ENCODE results near the gene HLA-DOA. TPM values are rescaled to one million over a fixed set of nuclear protein-coding genes. Genes with fewer than 3 reads are reported as not detected.

The HLA-DOA gene
- total RNA-seq, 1 donor from 2014 or later = 0.48 TPM

- Mint-ChIP-seq H3K4me1 (ENCODE audit: low read depth, unreplicated experiment) (no peaks in the 10 kb centered on the region), H3K36me3 (ENCODE audit: low read depth, unreplicated experiment) (no peaks in the 10 kb centered on the region), H3K27ac (ENCODE audit: unreplicated experiment) (no peak overlapping the region), H3K4me3 (ENCODE audit: unreplicated experiment) (no peak overlapping the region), H3K9me3 (ENCODE audit: unreplicated experiment) (peaks cover 7% of the 10 kb centered on the region), H3K27me3 (ENCODE audit: low read depth, unreplicated experiment) (peaks cover 17% of the 10 kb centered on the region)
- Histone ChIP-seq H3K79me2 (ENCODE audit: insufficient read depth, low read length) (no peaks in the 10 kb centered on the region), H3K4me2 (ENCODE audit: low read length) (no peak overlapping the region), H3K9ac (ENCODE audit: low read length) (no peak overlapping the region), H3K9me3 (ENCODE audit: insufficient read depth, low read depth, low read length) (no peaks in the 10 kb centered on the region), H2AFZ (ENCODE audit: low read depth, low read length) (no peak overlapping the region), H3K4me3 (ENCODE audit: insufficient read depth, low read depth, low read length) (no peak overlapping the region), H3K36me3 (ENCODE audit: insufficient read depth, low read length) (no peaks in the 10 kb centered on the region), H3K27ac (ENCODE audit: low read depth, low read length) (no peak overlapping the region), H3K27me3 (ENCODE audit: insufficient read depth, low read length) (peaks cover 45% of the 10 kb centered on the region), H3K4me1 (ENCODE audit: insufficient read depth, low read length) (no peaks in the 10 kb centered on the region), H4K20me1 (ENCODE audit: insufficient read depth, low read length) (no peaks in the 10 kb centered on the region)
- FAIRE-seq (no peak), DNase-seq (ENCODE audit: low read depth) (peak; percentile 3)
- TF ChIP-seq, protein P1, sequence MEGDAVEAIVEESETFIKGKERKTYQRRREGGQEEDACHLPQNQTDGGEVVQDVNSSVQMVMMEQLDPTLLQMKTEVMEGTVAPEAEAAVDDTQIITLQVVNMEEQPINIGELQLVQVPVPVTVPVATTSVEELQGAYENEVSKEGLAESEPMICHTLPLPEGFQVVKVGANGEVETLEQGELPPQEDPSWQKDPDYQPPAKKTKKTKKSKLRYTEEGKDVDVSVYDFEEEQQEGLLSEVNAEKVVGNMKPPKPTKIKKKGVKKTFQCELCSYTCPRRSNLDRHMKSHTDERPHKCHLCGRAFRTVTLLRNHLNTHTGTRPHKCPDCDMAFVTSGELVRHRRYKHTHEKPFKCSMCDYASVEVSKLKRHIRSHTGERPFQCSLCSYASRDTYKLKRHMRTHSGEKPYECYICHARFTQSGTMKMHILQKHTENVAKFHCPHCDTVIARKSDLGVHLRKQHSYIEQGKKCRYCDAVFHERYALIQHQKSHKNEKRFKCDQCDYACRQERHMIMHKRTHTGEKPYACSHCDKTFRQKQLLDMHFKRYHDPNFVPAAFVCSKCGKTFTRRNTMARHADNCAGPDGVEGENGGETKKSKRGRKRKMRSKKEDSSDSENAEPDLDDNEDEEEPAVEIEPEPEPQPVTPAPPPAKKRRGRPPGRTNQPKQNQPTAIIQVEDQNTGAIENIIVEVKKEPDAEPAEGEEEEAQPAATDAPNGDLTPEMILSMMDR (IDR thresholded peaks at IDR 0.05; ENCODE audit: insufficient read depth, low read depth, low read length) = no peak
- no peak for TF ChIP-seq EZH2 (IDR thresholded peaks at IDR 0.05; ENCODE audit: insufficient read depth, low read length)
Observed at GRCh38 chr6:33053230-33053629, 43.8 kb upstream of the HLA-DOA start.

DNA sequence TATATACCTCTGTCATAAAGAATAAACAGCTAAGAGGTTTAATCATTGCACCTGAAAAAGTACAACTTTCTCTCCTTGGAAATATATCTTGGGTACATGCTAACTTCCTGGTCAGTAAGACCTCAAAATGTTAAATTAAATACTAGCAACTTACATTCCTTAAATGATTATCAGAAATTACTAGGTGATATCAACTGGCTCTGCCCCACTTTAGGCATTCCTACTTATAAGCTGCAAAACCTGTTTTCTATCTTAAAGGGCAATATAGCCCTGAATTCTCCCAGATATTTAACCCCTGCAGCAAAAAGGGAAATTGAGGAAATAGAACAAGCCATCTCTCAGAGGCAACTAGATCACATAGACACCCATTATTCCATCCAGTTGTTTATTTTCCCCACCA lies 43.2 kb upstream of the HLA-DOA start:
- H3K27ac ChIP-seq (ENCODE audit: low read depth, low read length) = no peak overlapping the region
- Mint-ChIP-seq H3K27me3 (ENCODE audit: low read depth, unreplicated experiment) (peaks cover 15% of the 10 kb centered on the region), H3K4me1 (ENCODE audit: low read depth, unreplicated experiment) (no peaks in the 10 kb centered on the region), H3K9me3 (ENCODE audit: unreplicated experiment) (peaks cover 9% of the 10 kb centered on the region), H3K27ac (ENCODE audit: unreplicated experiment) (no peak overlapping the region), H3K4me3 (ENCODE audit: unreplicated experiment) (no peak overlapping the region), H3K36me3 (ENCODE audit: low read depth, unreplicated experiment) (no peaks in the 10 kb centered on the region)
- no peaks in the 10 kb centered on the region for H3K9me3 ChIP-seq (ENCODE audit: insufficient read depth, low read depth, low read length)
- no peaks in the 10 kb centered on the region for H3K4me1 ChIP-seq (ENCODE audit: insufficient read depth, low read length)
- H3K4me2 ChIP-seq (ENCODE audit: low read length) = no peak overlapping the region
- H3K27me3 ChIP-seq (ENCODE audit: insufficient read depth, low read length) = peaks cover 41% of the 10 kb centered on the region
- DNase-seq (ENCODE audit: low read depth) (no peak), FAIRE-seq (no peak)
- H3K36me3 ChIP-seq (ENCODE audit: insufficient read depth, low read length) = no peaks in the 10 kb centered on the region
- H4K20me1 ChIP-seq (ENCODE audit: insufficient read depth, low read length) = no peaks in the 10 kb centered on the region
- no peak for TF ChIP-seq EZH2 (IDR thresholded peaks at IDR 0.05; ENCODE audit: insufficient read depth, low read length)
- TF ChIP-seq, protein P1 (IDR thresholded peaks at IDR 0.05; ENCODE audit: insufficient read depth, low read depth, low read length) = no peak
- H3K79me2 ChIP-seq (ENCODE audit: insufficient read depth, low read length) = no peaks in the 10 kb centered on the region
- H3K4me3 ChIP-seq (ENCODE audit: insufficient read depth, low read depth, low read length) = no peak overlapping the region
- H2AFZ ChIP-seq (ENCODE audit: low read depth, low read length) = no peak overlapping the region
- no peak overlapping the region for H3K9ac ChIP-seq (ENCODE audit: low read length)

DNA sequence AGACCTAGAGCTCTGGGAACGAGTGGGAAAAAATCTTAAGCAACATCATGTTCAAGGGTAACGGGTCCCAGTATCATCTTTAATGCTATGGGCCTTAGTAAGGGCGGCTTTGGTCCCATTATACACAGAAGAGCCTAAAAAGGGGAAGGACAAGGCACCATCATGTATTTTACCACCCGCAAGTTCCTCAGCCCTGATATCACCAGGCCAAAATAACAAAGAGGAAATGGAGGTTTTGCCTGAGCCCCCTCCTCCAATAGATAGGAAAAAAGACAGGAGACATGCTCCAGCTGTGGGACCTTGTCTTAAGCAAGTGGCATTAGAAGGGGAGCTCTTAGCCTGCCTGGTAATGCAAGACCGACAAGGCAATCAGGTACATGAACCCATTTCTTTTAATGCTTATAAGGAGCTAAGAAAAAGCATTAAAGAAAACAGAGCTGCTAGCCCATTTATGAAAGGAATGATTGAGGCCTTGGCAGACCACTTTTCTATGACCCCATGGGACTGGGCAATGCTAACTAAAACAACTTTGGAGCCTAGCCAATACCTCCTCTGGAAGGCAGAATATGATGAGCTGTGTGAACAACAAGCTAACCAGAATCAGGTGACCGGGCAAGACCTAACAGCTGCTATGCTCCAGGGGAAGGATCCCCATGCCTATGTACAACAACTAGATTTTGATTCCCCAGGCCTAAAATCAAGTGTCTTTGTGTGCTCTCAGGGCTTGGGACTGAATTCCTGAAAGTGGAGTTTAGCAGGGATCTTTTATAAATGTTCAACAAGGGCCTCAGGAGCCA lies 40.8 kb upstream of the HLA-DOA start:
- no peaks in the 10 kb centered on the region for H3K9me3 ChIP-seq (ENCODE audit: insufficient read depth, low read depth, low read length)
- peaks cover 30% of the 10 kb centered on the region for H3K27me3 ChIP-seq (ENCODE audit: insufficient read depth, low read length)
- Mint-ChIP-seq H3K27ac (ENCODE audit: unreplicated experiment) (no peak overlapping the region), H3K4me1 (ENCODE audit: low read depth, unreplicated experiment) (no peaks in the 10 kb centered on the region), H3K27me3 (ENCODE audit: low read depth, unreplicated experiment) (peaks cover 7% of the 10 kb centered on the region), H3K9me3 (ENCODE audit: unreplicated experiment) (peaks cover 12% of the 10 kb centered on the region), H3K4me3 (ENCODE audit: unreplicated experiment) (no peak overlapping the region), H3K36me3 (ENCODE audit: low read depth, unreplicated experiment) (no peaks in the 10 kb centered on the region)
- no peak overlapping the region for H2AFZ ChIP-seq (ENCODE audit: low read depth, low read length)
- no peak for DNase-seq (ENCODE audit: low read depth)
- H3K4me1 ChIP-seq (ENCODE audit: insufficient read depth, low read length) = no peaks in the 10 kb centered on the region
- no peak overlapping the region for H3K9ac ChIP-seq (ENCODE audit: low read length)
- H3K4me2 ChIP-seq (ENCODE audit: low read length) = no peak overlapping the region
- TF ChIP-seq, protein P1 (IDR thresholded peaks at IDR 0.05; ENCODE audit: insufficient read depth, low read depth, low read length) = no peak
- TF ChIP-seq EZH2 (IDR thresholded peaks at IDR 0.05; ENCODE audit: insufficient read depth, low read length) = no peak
- H4K20me1 ChIP-seq (ENCODE audit: insufficient read depth, low read length) = no peaks in the 10 kb centered on the region
- FAIRE-seq = no peak
- H3K27ac ChIP-seq (ENCODE audit: low read depth, low read length) = no peak overlapping the region
- no peak overlapping the region for H3K4me3 ChIP-seq (ENCODE audit: insufficient read depth, low read depth, low read length)
- H3K79me2 ChIP-seq (ENCODE audit: insufficient read depth, low read length) = no peaks in the 10 kb centered on the region
- no peaks in the 10 kb centered on the region for H3K36me3 ChIP-seq (ENCODE audit: insufficient read depth, low read length)

All from astrocyte (in vitro differentiated cells and primary cell).